ENCODE measurements around the gene CGRRF1. TPM values are rescaled to one million over a fixed set of nuclear protein-coding genes. Genes with fewer than 3 reads are reported as not detected.

The CGRRF1 gene
- total RNA-seq (2022; extraction: Qiagen RNA extraction; ENCODE audit: low read depth) = 15.2 to 22.2 TPM (median 18.0 TPM) in 5 replicates

GRCh38 chr14:54509546-54510501 is at the start of gene CGRRF1:
CGRRF1 (plus strand) TSS chr14:54509906; CDS start chr14:54509960, 54 bp downstream.

GRCh38 chr14:54488646-54489317 is 20.9 kb upstream of the CGRRF1 start, which contains the start of gene GMFB:
GMFB (minus strand) TSS chr14:54488980; CDS start chr14:54488927, 53 bp downstream.

GRCh38 chr14:54566410-54567223 is 56.9 kb downstream of the CGRRF1 start, which contains the start of gene SAMD4A:
SAMD4A (plus strand) TSS chr14:54567128; CDS start chr14:54567917, 789 bp downstream.

Other genes starting within 250 kb of the CGRRF1 start
- 68.2 to 96.1 TPM (median 76.8 TPM) in 5 replicates for gene CDKN3, start 112.9 kb upstream of the CGRRF1 start, total RNA-seq (2022; extraction: Qiagen RNA extraction; ENCODE audit: low read depth)
- gene CNIH1, start 68.5 kb upstream of the CGRRF1 start, total RNA-seq (2022; extraction: Qiagen RNA extraction; ENCODE audit: low read depth) = 209 to 360 TPM (median 245 TPM) in 5 replicates
- 34.8 to 87.3 TPM (median 41.8 TPM) in 5 replicates for gene GMFB, start 20.9 kb upstream of the CGRRF1 start, total RNA-seq (2022; extraction: Qiagen RNA extraction; ENCODE audit: low read depth)
- gene SAMD4A, start 57.2 kb downstream of the CGRRF1 start, total RNA-seq (2022; extraction: Qiagen RNA extraction; ENCODE audit: low read depth) = 7.6 to 9.9 TPM (median 8.8 TPM) in 5 replicates

Measured in A549 treated with ZK216348 at 1 μM for 4 hours (cell line).